Measurements from ENCODE around the gene BTBD16.

Gene BTBD16

GRCh38 chr10:122248356-122249302, 22.5 kb upstream of the BTBD16 start:
- no peak for DNase-seq

GRCh38 chr10:122249303-122249850, 21.7 kb upstream of the BTBD16 start:
- DNase-seq: no peak

GRCh38 chr10:122249991-122250750, 20.9 kb upstream of the BTBD16 start:
- DNase-seq: no peak

- DNase-seq: no peak
Observed at GRCh38 chr10:122251459-122252255, 19.4 kb upstream of the BTBD16 start.

- DNase-seq: no peak
Observed at GRCh38 chr10:122252805-122253204, 18.3 kb upstream of the BTBD16 start.

GRCh38 chr10:122253605-122254004, 17.5 kb upstream of the BTBD16 start:
- no peak for DNase-seq

- no peak for DNase-seq
Observed at GRCh38 chr10:122254831-122255230, 16.3 kb upstream of the BTBD16 start.

GRCh38 chr10:122255509-122256301, 15.4 kb upstream of the BTBD16 start:
- DNase-seq: no peak

GRCh38 chr10:122257041-122257440, 14.1 kb upstream of the BTBD16 start:
- no peak for DNase-seq

- DNase-seq: peak; percentile 29
Observed at GRCh38 chr10:122258136-122259074, 12.7 kb upstream of the BTBD16 start.

- DNase-seq: no peak
Observed at GRCh38 chr10:122259075-122259466, 12.0 kb upstream of the BTBD16 start.

GRCh38 chr10:122261584-122261983, 9.5 kb upstream of the BTBD16 start:
- no peak for DNase-seq

GRCh38 chr10:122263971-122264370, 7.1 kb upstream of the BTBD16 start:
- no peak for DNase-seq

- no peak for DNase-seq
Observed at GRCh38 chr10:122264436-122264835, 6.7 kb upstream of the BTBD16 start.

GRCh38 chr10:122264931-122265330, 6.2 kb upstream of the BTBD16 start:
- DNase-seq: no peak

GRCh38 chr10:122265896-122266295, 5.2 kb upstream of the BTBD16 start:
- no peak for DNase-seq

GRCh38 chr10:122267849-122268737, 3.0 kb upstream of the BTBD16 start:
- peak; percentile 46 for DNase-seq

- DNase-seq: no peak
Observed at GRCh38 chr10:122269059-122269687, 1.9 kb upstream of the BTBD16 start.

Data from right kidney (tissue), 1 donor.